Stimulated activated naive CD8-positive, alpha-beta T cell treated with anti-CD3 and anti-CD28 coated beads, Interleukin-15, Interleukin-2, amounts not matched to agents 100 ng/mL and 50 ng/mL, for 24 hours (primary cell): ENCODE measurements around the gene CDCA5.
A peak's percentile ranks its signal among the peaks of the same experiment; 100 is the strongest.

ENCODE experiments used
- H3K27ac Mint-ChIP-seq: one replicate; pipeline ENCODE4 v1.8.0; 2021; ENCODE audit warnings: mild to moderate bottlenecking, mixed read lengths
- H3K27me3 Mint-ChIP-seq: one replicate; pipeline ENCODE4 v1.8.0; 2021; ENCODE audit warnings: mixed read lengths
- H3K36me3 Mint-ChIP-seq: one replicate; pipeline ENCODE4 v1.8.0; 2021; ENCODE audit warnings: low read depth, mixed read lengths
- H3K4me1 Mint-ChIP-seq: one replicate; pipeline ENCODE4 v1.8.0; 2021; ENCODE audit warnings: low read depth, mixed read lengths
- H3K4me3 Mint-ChIP-seq: one replicate; pipeline ENCODE4 v1.8.0; 2021; ENCODE audit warnings: mild to moderate bottlenecking, mixed read lengths
- H3K9me3 Mint-ChIP-seq: one replicate; pipeline ENCODE4 v1.8.0; 2021; ENCODE audit warnings: mixed read lengths

The CDCA5 gene

GRCh38 chr11:65113361-65113756 is 29.5 kb upstream of the CDCA5 start:
- Mint-ChIP-seq H3K36me3 (peaks cover 26% of the 10 kb centered on the region), H3K4me3 (peak overlapping the region; percentile 84), H3K27ac (peak overlapping the region; percentile 83), H3K4me1 (peaks cover 63% of the 10 kb centered on the region), H3K27me3 (no peaks in the 10 kb centered on the region), H3K9me3 (no peaks in the 10 kb centered on the region)

DNA sequence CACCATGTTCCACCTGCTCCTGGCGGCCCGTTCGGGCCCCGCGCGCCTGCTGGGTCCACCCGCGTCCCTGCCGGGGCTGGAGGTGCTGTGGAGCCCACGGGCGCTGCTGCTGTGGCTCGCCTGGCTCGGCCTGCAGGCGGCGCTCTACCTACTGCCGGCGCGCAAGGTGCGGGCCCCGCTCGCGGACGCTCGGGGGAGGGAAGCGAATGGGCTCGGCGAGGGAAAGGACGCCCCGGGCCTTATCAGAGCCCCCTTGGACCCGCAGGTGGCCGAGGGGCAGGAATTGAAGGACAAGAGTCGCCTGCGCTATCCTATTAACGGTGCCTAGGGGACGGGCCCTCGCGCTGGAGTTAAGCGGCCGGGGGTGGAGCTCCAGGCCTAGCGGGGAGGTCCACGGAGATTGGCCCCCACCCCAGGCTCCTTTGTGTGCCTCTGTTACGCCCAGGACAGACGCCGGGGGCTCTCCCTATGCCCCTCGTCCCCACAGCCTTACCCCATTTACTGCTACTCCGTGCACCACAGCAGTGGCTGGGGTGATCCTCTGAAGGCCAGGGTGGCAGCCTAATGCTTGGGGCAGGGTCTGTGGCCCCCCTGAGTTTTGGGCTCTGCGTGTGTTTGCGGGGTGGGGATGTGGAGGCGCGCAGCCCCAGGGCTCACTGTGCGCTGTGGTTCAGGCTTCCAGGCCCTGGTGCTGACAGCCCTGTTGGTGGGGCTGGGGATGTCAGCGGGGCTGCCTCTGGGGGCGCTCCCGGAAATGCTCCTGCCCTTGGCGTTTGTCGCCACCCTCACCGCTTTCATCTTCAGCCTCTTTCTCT is 28.9 kb upstream of the CDCA5 start:
- peak overlapping the region; percentile 84 for H3K4me3 Mint-ChIP-seq
- peaks cover 58% of the 10 kb centered on the region for H3K4me1 Mint-ChIP-seq
- H3K27ac Mint-ChIP-seq, result peak overlapping the region; percentile 83
- no peaks in the 10 kb centered on the region for H3K9me3 Mint-ChIP-seq
- no peaks in the 10 kb centered on the region for H3K27me3 Mint-ChIP-seq
- peaks cover 20% of the 10 kb centered on the region for H3K36me3 Mint-ChIP-seq

DNA sequence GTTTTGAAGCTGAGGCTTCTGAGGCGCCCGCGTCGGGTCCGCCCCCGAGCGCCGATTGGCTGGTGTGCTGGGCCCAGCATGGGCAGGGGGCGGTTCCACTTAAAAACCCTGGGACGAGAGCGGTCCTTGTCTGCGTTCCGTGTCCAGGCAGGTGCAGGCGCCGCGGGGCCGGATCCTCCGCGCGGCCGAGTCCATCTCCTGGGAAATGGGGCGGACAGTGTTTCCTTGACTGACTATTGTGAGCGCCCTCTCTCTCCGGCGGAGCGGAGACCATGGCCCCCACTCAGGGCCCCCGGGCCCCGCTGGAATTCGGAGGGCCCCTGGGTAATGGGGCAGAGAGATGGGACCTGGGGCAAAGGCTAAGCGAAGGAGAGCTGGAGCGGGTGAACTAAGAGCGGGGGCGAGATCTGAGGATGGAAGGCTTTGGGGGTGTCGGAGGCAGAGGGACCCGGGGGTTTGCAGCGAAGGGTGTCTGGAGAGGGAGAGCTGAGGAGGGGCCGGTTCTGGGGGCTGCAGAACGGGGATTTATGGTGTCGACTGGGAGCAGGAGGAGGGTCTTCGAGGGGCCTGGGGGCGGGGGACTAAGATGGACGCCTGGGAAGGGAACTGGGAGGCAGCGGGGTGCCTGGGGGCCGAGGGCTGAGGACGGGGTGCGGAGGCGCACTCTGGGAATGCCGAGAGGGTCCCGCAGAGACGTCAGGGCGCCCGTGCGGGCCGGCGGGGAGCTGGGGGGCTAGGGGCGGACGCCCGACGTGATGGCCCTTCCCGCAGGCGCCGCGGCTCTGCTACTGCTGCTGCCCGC is 28.1 kb upstream of the CDCA5 start, which contains the start of gene TM7SF2:
TSS of gene TM7SF2 (plus strand) at position 129 of the 802 bp plus-strand sequence. CDS start at position 273, 144 bp downstream.
- Mint-ChIP-seq H3K4me1 (peaks cover 55% of the 10 kb centered on the region), H3K27me3 (no peaks in the 10 kb centered on the region), H3K27ac (peak within 1 kb of the TSS; percentile 83), H3K36me3 (peaks cover 16% of the 10 kb centered on the region), H3K4me3 (peak within 1 kb of the TSS; percentile 84), H3K9me3 (no peaks in the 10 kb centered on the region)

- peak overlapping the region; percentile 79 for H3K27ac Mint-ChIP-seq
These were observed 27.4 kb upstream of the CDCA5 start for GRCh38 chr11:65111159-65111743.

DNA sequence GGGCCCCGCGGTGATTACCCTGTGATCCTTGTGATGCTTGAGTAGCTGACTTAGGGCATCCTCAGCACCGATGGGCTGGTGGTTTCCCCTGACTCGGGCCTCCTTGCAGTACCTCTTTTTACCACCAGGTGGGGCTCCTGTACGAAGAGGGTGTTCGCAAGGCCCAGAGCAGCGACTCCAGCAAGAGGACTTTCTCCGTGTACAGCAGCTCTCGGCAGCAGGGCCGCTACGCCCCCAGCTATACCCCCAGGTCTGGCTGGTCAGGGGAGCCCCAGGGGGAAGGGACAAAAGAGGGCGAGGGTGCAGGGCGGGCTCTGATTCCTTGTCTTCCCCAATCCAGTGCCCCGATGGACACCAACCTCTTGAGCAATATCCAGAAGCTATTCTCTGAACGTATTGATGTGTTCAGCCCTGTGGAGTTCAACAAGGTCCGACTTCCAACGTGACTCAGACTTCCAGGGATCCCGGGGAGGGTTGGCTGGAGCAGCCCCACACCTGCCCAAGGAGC is 26.6 kb upstream of the CDCA5 start:
- no peak overlapping the region for H3K27ac Mint-ChIP-seq

More at GRCh38 chr11:65111159-65111743, 27.4 kb upstream of the CDCA5 start:
- Mint-ChIP-seq H3K9me3 (no peaks in the 10 kb centered on the region), H3K4me3 (peak overlapping the region; percentile 84), H3K4me1 (peaks cover 49% of the 10 kb centered on the region), H3K27me3 (no peaks in the 10 kb centered on the region), H3K36me3 (peaks cover 15% of the 10 kb centered on the region)

GRCh38 chr11:65109231-65110198 is 25.7 kb upstream of the CDCA5 start:
- Mint-ChIP-seq H3K4me1 (peaks cover 47% of the 10 kb centered on the region), H3K27ac (no peak overlapping the region), H3K9me3 (no peaks in the 10 kb centered on the region), H3K36me3 (peaks cover 19% of the 10 kb centered on the region), H3K27me3 (no peaks in the 10 kb centered on the region), H3K4me3 (no peak overlapping the region)

More for the DNA sequence above, 26.6 kb upstream of the CDCA5 start:
- Mint-ChIP-seq H3K9me3 (no peaks in the 10 kb centered on the region), H3K36me3 (peaks cover 15% of the 10 kb centered on the region), H3K4me3 (peak overlapping the region; percentile 5), H3K4me1 (peaks cover 44% of the 10 kb centered on the region), H3K27me3 (no peaks in the 10 kb centered on the region)

DNA sequence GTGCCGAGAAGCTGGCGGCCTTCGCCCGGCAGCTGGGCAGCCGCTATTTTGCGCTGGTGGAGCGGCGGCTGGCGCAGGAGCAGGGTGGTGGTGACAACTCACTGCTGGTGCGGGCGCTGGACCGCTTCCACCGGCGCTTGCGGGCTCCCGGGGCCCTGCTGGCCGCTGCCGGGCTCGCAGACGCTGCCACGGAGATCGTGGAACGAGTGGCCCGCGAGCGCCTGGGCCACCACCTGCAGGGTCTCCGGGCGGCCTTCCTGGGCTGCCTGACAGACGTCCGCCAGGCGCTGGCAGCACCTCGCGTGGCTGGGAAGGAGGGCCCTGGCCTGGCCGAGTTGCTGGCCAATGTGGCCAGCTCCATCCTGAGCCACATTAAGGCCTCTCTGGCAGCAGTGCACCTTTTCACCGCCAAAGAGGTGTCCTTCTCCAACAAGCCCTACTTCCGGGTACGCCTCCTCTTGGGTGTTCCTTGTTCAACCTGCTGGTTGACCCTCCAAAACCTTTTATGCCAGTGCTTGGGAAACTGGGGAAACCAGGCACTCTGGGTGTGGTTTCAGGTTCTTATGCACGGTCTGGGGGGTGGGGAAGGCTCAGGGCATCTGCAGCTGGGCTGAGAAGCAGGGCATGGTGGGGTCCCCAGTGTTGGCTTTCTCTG is 24.8 kb upstream of the CDCA5 start:
- no peak overlapping the region for H3K4me3 Mint-ChIP-seq
- peaks cover 40% of the 10 kb centered on the region for H3K4me1 Mint-ChIP-seq
- H3K9me3 Mint-ChIP-seq, result no peaks in the 10 kb centered on the region
- no peak overlapping the region for H3K27ac Mint-ChIP-seq
- peaks cover 22% of the 10 kb centered on the region for H3K36me3 Mint-ChIP-seq
- H3K27me3 Mint-ChIP-seq, result no peaks in the 10 kb centered on the region

DNA sequence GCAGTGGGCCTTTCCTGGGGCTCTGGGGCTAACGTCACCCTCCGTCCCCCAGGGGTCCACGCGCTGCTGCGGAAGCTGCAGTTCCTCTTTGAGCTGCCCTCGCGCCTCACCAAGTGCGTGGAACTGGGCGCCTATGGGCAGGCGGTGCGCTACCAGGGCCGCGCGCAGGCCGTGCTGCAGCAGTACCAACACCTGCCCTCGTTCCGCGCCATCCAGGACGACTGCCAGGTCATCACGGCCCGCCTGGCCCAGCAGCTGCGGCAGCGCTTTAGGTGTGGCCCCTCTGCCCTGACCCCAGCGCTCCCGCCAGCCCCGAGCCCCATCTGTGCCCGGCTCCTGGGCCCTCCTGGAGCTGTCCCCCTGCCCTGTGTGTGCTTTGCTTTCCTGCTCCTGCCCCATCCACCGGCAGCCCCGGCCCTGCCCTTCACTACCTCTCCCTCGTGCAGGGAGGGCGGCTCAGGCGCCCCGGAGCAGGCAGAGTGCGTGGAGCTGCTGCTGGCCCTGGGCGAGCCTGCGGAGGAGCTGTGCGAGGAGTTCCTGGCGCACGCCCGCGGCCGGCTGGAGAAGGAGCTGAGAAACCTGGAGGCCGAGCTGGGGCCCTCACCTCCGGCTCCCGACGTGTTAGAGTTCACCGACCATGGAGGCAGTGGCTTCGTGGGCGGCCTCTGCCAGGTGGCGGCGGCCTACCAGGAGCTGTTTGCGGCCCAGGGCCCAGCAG is 24.1 kb upstream of the CDCA5 start:
- H3K27me3 Mint-ChIP-seq, result no peaks in the 10 kb centered on the region
- H3K4me3 Mint-ChIP-seq, result no peak overlapping the region
- peaks cover 22% of the 10 kb centered on the region for H3K36me3 Mint-ChIP-seq
- H3K4me1 Mint-ChIP-seq, result peaks cover 33% of the 10 kb centered on the region
- H3K9me3 Mint-ChIP-seq, result no peaks in the 10 kb centered on the region
- H3K27ac Mint-ChIP-seq, result no peak overlapping the region

GRCh38 chr11:65107078-65107477 is 23.2 kb upstream of the CDCA5 start:
- H3K36me3 Mint-ChIP-seq, result peaks cover 22% of the 10 kb centered on the region
- H3K9me3 Mint-ChIP-seq, result no peaks in the 10 kb centered on the region
- H3K4me3 Mint-ChIP-seq, result no peak overlapping the region
- no peak overlapping the region for H3K27ac Mint-ChIP-seq
- H3K27me3 Mint-ChIP-seq, result no peaks in the 10 kb centered on the region
- H3K4me1 Mint-ChIP-seq, result peaks cover 30% of the 10 kb centered on the region

- Mint-ChIP-seq H3K27ac (peak overlapping the region; percentile 54), H3K4me1 (peaks cover 9% of the 10 kb centered on the region), H3K4me3 (no peak overlapping the region), H3K27me3 (no peaks in the 10 kb centered on the region), H3K9me3 (no peaks in the 10 kb centered on the region), H3K36me3 (peaks cover 27% of the 10 kb centered on the region)
These were observed 20.8 kb upstream of the CDCA5 start for GRCh38 chr11:65104628-65105027.

- Mint-ChIP-seq H3K36me3 (peaks cover 32% of the 10 kb centered on the region), H3K9me3 (no peaks in the 10 kb centered on the region), H3K27ac (no peak overlapping the region), H3K4me1 (peaks cover 9% of the 10 kb centered on the region), H3K27me3 (no peaks in the 10 kb centered on the region), H3K4me3 (no peak overlapping the region)
These were observed 19.6 kb upstream of the CDCA5 start for GRCh38 chr11:65103476-65103875.

DNA sequence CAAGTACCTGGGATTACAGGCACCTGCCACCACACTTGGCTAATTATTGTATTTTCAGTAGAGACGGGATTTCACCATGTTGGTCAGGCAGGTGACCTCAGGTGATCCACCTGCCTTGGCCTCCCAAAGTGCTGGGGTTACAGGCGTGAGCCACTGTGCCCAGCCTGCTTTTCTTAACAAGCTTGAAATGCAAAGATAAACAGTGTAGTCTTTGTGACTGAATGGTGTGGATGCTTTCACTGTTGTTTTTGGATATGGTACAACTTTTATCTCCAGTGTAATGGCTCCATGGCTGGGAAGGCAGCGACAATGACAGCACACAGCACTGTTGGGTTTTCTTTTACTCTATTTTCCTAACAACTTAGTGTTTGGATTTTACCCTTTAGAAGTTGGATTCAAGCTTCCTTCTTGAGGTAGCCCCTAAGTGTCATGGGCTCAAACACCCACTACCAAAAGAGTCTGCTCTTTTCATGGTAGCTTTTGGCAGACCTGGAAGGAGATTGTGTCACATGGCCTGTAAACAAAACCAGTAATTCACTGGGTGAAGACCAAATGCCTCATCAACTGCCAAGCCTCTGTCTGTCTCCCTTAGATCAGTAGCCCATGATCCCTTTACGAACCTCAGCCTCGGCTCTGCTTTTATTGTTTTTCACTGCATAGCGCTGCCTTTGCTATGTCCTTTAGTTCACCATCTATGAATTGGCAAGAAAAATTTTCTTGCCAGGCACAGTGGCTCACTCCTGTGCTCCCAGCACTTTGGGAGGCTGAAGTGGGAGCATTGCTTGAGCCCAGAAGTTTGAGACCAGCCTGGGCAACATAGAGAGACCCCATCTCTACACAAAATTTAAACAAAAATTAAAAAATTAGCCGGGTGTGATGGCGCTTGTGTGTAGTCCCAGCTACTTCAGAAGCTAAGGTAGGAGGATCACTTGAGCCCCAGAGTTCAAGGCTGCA is 18.6 kb upstream of the CDCA5 start:
- H3K36me3 Mint-ChIP-seq, result peaks cover 37% of the 10 kb centered on the region
- H3K9me3 Mint-ChIP-seq, result no peaks in the 10 kb centered on the region
- no peak overlapping the region for H3K4me3 Mint-ChIP-seq
- peaks cover 14% of the 10 kb centered on the region for H3K4me1 Mint-ChIP-seq
- H3K27ac Mint-ChIP-seq, result no peak overlapping the region
- no peaks in the 10 kb centered on the region for H3K27me3 Mint-ChIP-seq
